ENCODE data around the gene NEB. TPM values are rescaled to one million over a fixed set of nuclear protein-coding genes. Genes with fewer than 3 reads are reported as not detected.
"Not testable (repeated sequence)": the region's sequence is repeated elsewhere in the genome, so short reads cannot be mapped to it uniquely, and the experiment has no call there.

The NEB gene
- polyA plus RNA-seq, 12 donors, result 667 to 7,283 (median 1,536) TPM

DNA sequence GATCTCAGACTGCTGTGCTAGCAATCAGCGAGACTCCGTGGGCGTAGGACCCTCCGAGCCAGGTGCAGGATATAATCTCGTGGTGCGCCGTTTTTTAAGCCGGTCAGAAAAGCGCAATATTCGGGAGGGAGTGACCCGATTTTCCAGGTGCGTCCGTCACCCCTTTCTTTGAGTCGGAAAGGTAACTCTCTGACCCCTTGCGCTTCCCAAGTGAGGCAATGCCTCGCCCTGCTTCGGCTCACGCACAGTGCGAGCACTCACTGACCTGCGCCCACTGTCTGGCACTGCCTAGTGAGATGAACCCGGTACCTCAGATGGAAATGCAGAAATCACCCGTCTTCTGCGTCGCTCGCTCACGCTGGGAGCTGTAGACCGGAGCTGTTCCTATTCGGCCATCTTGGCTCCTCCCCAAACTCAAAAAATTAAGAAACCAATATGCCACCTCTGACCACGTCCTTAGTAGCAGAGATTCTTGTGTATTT is 29.8 kb downstream of the NEB start:
- not testable (repeated sequence) for DNase-seq

DNA sequence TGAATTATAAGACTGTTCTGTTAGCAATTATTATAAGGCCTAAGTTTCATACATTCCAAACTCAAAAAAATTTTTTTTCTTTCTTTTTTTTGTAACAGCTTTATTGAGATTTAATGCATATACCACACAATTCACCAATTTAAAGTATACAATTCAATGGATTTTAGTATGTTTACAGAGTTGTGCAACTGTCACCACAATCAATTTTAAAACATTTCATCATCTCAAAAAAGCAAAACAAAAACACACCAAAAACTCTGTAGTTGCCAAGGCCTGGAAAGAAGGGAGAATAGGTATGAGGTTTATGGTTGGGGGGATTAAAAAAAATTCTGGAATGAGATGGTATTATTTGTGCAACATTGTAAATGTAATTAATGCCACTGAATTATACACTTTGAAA is 36.1 kb downstream of the NEB start:
- DNase-seq, result not testable (repeated sequence)

DNA sequence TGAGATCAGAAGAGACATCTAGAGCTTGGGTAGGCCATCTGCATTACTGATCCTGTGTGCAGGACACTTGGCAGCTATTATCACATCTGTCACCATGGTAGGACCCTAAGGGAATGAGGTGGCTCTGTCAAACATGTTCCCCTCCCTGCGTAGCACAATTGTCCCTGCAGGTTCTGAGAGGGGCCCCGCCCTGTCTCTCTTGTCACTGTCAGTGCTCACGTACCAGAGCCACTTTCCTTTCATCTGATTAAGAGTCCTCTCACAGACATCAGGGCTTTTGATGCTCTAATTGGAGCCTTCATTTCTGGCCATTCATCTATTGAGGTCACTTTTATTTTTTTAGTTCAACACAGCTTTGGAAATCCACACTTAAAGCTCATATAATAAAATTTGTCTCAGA is 38.5 kb downstream of the NEB start:
- no peak for DNase-seq

DNA sequence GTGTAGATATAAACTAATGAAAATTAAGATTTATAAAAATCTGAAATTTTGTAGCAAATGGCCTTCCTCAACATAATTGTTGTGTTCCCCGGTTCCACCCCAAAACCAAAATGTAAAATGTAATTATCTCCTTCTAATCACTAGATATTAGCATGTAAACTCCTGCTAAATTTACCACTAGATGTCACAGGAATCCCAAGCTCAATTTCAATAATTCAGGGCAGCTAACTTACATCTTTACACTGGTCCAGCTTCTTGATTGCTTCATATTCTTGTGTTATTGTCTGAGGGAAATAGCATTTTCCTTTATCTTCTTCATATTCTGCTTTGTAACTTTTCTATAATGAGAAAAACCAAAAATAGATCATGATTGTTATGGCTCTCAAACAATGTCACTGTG is 42.6 kb downstream of the NEB start:
- no peak for DNase-seq

DNA sequence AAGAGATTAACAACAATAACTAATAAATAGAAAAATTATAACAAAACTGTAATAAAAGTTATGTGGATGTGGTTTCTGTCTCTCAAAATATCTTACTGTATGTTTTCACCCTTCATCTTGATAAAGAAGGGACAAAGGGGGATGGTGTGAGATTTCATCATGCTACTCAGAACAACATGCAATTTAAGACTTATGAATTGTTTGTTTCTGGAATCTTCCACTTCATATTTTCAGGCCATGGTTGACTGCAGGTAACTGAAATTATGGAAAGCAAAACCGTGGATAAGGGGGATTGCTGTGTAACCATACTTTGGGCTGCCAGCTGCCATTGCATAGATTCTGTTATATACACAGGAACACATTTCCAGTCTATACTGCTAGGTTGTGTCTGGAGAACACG is 45.6 kb downstream of the NEB start:
- DNase-seq, result no peak

DNA sequence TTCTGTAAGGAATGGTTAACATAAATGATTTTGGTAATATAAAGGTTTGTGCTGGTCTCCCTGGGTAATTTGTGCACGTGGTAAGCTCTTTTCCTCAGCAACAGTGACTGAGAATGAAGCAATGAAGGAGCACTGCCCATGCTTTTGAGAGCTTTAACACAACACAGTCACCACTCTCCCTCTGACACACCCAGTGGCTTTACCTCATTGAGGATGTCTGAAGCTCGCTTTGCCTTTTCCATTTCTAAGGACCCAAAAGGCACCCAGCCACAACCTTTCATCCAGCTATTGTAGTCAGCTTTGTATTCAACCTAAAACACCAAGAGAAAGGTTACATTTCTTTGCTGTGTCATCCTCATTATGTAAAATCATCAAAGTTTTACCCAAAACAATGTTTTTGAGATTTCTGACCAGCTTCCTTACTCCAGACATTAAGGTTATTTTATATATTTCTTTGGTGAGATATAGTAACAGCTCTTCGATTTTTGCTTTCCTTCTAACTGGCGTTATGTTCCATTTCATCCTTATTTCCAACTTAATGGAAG is 51.7 kb downstream of the NEB start:
- no peak for DNase-seq

DNA sequence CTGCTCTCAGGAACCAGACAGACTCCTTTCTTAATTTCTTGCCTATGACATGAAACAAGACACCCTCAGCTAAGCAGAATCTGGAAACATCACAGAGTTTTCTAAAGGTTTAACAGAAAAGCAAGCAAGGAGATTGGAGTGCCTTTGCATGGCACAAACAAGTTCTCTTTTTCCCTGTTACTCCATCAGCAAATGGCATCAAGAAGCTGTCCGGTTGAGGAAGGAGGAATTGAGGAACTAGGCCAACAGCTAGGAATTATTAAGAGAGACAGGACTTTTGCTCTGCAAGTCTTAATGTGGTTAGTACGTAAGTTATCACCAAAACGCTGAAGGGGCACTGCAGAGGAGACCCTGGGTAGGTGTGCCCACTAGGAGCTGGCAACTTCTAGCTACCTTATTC is 53.2 kb downstream of the NEB start:
- DNase-seq, result no peak

DNA sequence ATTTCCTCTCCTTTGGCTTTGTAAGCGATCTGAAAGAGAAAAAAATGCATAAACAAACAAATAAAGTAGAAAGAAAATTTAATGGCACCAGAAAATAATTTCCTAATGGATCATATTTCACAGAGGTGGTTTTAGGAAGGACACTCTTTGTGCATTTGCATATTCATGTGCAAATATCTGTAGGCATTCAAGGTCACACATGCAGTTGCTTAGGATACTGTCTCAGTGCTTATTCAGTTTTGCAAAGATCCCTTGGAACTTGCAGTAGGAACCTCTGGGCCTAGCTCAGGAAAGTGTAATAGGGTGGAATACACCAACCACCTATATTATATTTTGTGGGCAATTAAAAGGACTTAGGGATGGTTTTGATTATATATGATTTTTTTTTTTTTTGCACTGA is 54.3 kb downstream of the NEB start:
- no peak for DNase-seq

DNA sequence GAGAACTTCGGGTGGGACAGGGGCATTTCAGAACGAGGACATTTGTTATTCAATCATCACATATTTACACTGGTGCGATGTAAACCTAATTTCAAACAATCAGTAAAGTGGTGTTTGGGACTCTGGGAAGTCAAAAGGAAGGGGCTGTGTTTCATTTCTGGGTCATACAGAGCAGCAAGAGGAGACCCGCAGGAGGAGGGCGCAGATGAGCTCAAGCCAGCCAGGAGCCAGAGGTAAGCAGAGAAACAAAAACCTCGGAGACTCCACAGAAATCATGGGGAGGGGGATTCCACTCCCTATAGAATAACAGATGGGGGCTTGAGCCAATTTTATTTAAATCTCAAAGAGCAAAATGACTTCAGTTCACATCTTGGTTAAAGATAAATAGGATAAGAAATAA is 55.4 kb downstream of the NEB start:
- no peak for DNase-seq

DNA sequence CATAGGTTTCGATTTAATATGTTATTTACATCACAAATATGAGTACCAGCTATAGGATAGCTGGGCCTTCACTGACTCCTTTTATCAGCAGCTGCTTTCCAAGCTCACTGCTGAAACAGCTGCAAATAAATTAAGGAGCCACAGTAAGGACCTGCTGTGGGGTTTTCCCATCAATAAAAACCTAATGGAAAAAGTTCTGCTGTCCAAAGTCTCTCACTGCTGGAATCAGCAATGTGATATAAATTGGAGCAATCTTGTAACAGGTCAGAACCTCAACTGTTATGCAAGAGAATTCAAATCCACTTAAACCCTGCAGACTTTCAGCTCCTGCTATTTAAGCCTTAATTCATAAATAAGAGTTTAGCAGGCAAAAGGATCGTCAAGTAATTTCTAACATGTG is 61.3 kb downstream of the NEB start:
- peak; percentile 26 for DNase-seq

DNA sequence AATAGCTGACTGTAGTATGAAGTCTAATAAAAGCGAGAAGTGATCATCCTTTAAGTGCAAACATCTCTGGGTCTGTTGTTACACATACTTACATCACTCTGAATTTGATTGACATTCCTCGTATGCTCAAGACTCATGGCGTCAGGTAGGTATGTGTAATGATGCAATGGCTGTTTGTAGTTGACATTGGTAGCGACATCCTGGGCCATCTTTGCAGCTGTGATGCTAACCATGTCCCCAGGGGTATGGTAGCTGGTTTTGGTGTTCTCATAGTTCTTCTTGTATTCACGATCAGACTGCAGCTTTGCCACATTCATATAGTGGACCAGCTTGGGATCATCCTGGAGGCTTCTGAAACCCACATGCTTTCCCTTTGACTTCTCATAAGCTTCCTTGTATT is 62.0 kb downstream of the NEB start:
- no peak for DNase-seq

DNA sequence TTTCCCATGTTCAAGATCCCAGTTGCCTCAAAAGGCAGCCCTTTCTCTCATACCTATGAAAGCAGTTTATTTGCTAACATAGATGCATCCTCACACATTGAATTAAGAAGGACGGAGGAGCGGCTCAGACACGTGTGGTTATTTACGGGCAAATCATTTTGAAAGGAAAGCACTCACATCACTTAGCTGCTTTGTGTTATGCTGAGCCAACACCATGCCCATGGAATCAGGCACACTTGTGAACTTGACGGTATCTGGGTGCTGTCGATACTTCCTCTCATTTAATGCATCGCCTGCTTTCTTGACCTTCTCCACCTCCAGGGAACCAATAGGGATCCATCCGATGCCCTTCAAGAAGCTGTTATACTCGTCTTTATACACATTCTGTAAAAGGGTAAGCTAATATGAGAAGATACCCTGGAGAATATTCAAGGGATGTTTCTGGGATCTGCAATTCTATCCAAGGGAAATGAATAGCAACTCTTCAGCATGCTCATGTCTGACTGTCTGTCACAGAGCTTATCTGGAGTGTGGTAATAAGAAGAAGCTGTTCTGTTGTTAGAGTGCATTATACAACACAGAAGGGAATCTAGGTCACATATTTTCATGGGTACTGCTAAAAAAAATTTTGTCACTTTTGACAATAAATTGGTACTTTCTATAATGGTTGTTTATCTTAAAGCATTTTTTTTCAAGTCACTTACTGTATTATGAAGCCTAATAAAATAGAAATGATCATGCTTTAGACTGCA is 63.3 kb downstream of the NEB start:
- DNase-seq, result no peak

DNA sequence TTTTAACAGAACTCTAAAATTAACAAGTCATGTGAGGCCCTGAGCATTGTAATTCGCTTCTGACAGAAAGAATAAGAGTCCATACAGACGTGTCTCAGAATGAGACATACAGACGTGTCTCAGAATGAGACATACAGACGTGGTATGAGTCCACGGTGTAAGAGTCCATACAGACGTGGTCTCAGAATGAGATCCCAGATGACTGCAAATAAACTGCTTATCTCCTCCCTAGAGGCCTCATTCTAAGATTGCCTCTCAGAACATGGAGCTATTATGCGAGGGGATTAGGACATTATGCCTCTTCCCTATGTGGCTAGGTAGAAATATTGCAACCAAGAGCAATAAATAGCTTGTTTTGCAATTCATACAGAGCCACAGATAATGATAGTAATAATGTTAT is 63.9 kb downstream of the NEB start:
- DNase-seq, result no peak

DNA sequence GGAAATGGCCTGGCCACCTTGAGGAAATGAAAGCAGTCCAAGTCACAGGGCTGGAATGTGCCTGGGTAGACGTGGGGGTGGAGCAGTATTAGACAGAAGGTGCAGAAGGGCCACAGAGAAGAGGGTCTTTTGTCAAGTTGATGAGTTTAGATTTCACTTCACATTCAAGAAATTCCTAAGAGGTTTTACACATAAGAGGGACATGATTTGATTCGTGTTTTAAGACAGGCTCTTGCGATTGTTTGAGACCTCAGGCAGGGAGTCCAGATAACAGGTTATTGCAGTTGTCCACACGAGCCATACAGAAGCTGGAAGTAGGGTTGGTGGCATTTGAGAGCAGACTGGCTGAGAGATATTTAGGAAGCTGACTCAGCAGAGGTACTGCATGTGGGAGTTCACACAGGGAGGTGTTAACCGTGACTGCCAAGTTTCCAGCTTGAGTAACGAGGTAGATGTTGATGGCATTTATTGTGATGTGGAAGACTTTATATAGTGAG is 64.6 kb downstream of the NEB start:
- DNase-seq, result no peak

DNA sequence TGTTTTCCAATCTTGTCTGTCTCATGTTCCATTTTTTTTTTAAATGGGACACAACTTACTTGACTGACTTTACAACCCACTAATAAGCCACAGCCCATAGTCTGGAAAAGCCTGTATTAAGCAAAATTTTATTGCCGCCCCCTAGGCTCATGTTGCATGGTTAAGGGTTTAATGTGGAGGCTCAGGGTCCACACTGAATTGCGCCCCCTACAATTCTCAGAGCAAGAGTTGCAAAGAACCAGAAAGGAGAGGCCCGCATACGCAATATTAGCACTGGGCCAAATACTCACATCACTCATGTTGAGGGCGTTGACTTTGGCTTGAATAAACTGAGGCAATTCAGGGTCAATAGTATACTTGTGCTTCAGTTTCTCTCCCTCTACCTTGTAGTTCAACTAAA is 65.5 kb downstream of the NEB start:
- DNase-seq, result no peak

DNA sequence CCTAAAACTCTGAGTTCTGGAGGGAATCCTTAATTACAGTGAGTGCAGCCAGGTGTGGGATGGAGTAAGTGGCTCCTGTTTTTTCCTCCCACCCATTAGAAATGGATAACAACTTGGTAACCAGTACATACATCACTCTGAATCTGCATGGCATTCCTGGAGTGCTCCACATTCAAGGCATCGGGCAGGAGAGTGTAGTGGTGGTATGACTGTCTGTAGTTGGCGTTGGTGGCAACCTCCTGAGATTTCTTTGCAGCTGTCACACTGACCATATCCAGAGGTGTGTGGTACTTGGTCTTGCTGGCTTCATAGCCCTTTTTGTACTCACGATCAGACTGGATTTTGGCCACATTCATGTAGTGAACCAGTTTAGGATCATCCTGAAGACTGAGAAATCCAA is 68.3 kb downstream of the NEB start:
- no peak for DNase-seq

DNA sequence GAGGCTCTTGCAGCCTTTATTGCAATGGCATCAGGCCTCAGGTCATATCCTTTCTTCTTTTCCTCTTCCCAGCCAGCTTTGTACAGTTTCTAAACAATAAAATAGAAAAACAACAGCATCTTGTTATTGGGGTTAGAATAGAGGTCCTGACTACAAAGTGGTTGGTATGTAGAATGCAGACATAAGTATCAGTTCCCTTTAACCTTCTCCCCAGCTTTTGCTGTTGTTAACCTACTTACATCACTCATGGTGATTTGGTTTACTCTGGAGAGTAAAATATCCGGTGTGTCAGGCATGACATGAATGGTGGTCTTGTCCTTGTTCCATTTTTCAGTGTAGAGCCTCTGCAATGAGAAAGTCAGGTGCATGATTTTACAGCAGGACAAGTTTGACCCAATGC is 69.8 kb downstream of the NEB start:
- DNase-seq, result no peak

DNA sequence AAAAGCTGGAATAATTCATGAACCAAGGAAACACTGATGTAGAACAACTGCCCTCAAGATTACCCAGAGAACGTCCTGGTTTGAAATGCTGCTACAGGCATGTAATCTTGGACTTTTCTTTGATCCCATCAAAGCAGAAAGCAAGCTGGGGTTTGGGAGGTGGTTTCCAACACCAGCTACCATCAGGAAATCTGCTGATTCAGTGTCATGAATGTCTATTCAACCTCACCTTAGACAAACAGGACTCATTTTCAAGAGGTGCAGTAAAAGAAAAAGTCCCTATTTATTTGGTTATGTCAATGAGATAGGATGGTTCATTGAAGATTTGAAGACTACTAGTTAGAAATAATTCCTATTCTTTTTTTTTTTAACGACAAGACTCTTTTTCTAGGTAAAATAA is 72.7 kb downstream of the NEB start:
- no peak for DNase-seq

DNA sequence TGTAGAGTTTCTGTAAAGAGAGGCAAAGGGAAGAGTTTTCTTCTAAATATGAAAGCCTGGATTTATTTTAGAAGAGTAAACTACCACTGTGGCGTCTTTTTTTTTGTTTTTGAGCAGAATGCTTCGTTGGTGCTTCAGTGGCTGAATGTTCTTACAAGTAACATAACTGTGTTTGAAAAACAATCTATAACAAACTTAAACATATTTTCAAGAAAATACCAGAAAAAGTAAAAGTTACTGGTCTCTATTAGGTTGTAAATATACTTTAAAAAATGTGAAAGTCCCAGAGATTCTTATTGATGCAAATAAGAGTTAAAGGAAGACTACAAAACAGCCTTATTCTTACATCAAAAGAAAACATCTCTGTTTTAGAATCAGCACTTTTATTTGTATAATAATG is 76.2 kb downstream of the NEB start:
- DNase-seq, result no peak

DNA sequence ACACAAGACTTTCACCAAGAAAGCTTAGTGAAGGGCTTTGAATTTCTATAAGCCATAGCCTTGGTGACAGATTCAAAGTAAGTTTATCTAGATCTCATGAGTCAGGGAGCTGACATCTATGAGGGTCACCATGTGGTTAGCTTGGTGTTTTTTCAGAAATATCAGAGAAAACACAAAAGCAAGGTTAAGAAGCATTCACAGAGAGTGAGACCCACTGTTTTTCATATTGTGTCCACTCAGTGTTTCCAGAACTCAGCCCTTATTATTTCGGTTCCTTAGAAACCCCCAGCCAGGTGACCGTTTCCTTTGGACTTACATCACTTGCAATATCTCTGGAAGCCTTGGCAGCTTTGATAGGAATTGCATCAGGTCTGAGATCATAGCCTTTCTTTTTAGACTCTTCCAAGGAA is 76.6 kb downstream of the NEB start:
- no peak for DNase-seq

DNA sequence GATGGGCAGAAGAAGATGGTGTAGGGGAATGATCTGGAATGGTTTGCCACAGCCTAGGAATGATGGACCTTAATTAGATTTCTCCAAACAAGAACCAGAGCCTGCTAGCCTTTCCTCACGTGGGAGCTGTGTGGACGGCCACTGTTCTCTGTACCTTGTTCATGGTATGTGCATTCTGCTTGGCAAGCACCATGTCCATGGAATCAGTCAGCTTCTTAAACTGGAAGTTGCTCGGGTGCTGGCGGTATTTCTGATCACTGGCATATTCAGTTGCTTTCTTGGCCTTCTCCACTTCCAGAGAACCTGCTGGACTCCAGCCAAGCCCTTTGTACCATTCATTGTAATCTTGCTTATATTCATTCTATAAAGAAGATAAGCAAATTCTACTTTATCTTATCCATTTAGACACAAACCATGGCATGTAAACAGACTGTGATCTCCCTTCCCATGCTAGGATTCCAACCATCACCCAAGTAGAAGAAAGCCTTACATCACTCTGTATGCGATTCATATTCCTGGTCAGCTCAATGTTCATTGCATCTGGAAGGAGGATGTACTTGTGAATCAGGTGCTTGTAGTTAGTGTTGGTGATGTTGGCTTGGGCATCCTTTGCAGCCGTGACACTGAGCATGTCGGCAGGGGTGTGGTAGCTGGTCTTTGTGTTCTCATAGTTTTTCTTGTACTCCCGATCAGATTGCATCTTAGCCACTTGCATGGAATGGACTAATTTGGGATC is 78.4 kb downstream of the NEB start:
- no peak for DNase-seq

DNA sequence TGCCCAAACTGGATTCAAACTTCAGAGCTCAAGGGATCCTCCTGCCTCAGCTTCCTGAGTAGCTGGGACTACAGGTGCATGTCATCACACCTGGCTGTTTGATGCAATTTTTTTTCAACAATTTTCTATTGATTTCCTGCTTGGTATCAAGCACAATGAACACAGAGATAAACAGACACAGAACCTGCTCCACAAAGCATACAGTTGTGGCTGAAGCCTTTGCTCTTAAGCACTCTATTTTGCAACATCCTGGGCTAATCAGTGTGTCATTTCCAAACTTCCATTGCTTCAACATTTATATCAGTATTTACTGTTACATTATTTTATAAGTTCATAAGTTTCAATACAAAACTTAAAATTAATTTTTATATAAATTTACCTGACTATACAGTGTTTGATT is 79.4 kb downstream of the NEB start:
- DNase-seq, result no peak

DNA sequence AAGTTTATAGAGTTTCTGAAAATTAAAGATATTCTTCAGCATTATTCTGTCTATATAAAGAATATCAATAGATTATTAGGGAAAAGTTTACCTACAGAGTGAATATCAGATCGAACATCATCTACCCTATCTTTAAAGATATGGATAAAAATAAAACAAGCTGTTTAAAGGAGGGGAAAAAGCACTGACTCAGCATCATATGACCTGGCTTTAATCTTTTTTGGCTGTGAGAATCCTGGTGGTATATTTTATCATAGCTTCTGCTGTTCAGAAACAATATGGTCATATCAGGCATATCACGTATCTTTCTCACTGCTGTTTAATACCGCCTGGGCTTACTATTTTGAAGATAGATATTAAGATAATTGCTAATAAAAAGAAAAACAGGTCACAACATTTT is 80.2 kb downstream of the NEB start:
- no peak for DNase-seq
